GM12864 (cell line): ENCODE results near the gene CREG2.

Experiments used
- DNase-seq: peaks from one replicate; pipeline ENCODE4 v3.0.0-alpha.2; 2011; ENCODE audit warnings: low read depth
- H3K4me3 ChIP-seq: 2 replicates; pipeline ENCODE4 v1.5.1; 2011; ENCODE audit warnings: mild to moderate bottlenecking, low read depth, low read length, control low read depth
- TF ChIP-seq, protein P1 (sequence below): IDR thresholded peaks from 2 replicates; pipeline ENCODE4 v1.5.1; 2011; ENCODE audit warnings: low read depth, mild to moderate bottlenecking, moderate library complexity, low read length, control low read depth, inconsistent platforms; ENCODE audit errors: missing control alignments

Gene CREG2

DNA sequence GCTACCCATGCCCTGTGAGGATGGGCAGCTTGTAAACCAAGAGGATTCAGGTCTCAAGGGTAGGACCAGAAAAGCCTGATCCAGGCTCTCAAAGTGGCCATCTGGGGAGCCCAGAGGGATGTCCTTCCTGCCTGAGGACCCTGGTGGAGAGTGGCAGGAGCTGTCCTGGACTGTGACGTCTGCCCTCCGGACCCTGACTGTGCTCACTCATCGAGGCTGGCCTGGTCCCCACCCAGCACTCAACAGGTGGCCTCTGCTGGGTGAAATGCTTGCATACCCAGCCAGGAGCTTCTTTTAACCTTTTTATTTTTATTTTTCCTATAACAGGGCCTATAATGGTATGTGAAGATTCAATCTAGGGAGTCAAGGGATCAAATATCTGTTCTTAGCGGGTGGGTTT is 24.5 kb downstream of the CREG2 start:
- TF ChIP-seq, protein P1, sequence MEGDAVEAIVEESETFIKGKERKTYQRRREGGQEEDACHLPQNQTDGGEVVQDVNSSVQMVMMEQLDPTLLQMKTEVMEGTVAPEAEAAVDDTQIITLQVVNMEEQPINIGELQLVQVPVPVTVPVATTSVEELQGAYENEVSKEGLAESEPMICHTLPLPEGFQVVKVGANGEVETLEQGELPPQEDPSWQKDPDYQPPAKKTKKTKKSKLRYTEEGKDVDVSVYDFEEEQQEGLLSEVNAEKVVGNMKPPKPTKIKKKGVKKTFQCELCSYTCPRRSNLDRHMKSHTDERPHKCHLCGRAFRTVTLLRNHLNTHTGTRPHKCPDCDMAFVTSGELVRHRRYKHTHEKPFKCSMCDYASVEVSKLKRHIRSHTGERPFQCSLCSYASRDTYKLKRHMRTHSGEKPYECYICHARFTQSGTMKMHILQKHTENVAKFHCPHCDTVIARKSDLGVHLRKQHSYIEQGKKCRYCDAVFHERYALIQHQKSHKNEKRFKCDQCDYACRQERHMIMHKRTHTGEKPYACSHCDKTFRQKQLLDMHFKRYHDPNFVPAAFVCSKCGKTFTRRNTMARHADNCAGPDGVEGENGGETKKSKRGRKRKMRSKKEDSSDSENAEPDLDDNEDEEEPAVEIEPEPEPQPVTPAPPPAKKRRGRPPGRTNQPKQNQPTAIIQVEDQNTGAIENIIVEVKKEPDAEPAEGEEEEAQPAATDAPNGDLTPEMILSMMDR, result no peak
- H3K4me3 ChIP-seq, result no peak overlapping the region

DNA sequence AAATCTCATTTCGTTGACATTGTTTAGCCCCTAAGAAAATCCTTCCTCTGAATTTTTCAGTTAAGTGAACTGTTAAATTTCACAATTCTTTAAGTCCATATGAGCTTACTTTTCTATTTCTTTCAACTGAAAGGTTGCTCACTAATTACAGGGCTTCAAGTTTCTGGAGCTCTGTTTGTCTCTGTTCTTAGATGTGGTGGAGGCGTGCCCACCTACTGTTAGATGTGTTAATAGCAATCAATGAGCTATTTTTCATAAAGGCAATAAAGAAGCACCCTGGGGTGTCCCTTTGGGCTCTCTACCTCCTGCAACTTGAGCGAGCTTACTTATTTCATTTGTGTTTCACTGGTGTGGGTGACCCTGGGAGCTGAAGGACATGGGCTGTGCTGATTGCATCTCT is 25.0 kb downstream of the CREG2 start:
- TF ChIP-seq, protein P1, result no peak
- DNase-seq, result no peak
- no peak overlapping the region for H3K4me3 ChIP-seq

More for the DNA sequence above, 24.5 kb downstream of the CREG2 start:
- DNase-seq, result no peak

DNA sequence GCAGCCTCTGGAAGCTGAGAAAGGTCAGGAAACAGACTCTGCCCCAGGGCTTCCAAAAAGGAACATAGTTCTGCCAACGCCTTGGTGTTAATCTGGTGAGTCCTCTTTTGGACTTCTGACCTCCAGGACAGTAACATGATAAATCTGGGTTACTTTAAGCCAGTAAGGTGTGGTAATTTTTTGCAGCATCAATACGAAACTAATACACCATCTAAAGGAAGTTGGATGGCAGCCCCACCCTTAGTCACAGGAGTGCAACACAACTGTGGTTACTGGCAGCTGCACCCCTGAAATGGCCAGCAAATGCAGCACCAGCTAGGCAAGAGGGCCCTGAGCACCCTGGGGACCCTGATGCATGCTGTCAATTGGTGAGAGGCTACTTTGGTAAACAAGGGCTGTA is 25.8 kb downstream of the CREG2 start:
- peak; percentile 24 for DNase-seq
- TF ChIP-seq, protein P1, result no peak
- H3K4me3 ChIP-seq, result no peak overlapping the region

DNA sequence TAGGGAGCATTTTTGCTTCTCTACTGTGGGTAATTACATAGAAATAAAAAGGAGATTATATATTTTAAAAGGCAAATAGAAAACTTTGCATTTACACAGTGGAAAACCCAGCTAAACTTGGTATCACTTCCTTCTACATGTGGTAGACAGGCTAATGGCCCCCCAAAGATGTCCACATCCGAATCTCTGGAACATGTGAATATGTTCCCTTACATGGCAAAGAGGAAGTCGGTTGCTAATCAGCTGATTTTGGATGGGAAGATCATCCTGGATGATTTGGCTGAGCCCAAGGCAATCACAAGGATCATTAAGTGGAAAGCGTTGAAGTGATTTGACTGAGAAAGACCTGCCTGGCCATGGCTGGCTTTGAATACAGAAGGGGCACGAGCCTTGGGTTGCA is 26.2 kb downstream of the CREG2 start:
- TF ChIP-seq, protein P1, result no peak
- no peak for DNase-seq
- H3K4me3 ChIP-seq, result no peak overlapping the region

DNA sequence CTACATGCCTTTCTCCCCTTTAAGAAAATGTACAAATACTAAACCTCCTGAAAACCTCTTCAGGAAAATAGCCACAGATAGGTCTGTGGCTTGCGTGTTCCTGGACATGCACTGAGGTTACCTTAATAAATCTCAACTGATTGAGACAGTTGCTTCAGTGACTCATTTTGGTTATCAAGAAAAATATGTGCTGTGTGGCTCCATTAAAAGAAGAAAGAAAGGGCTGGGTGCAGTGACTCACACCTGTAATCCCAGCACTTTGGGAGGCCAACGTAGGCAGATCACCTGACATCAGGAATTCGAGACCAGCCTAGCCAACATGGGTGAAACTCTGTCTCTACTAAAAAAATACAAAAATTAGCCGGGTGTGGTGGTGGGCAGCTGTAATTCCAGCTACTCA is 27.1 kb downstream of the CREG2 start:
- no peak overlapping the region for H3K4me3 ChIP-seq
- TF ChIP-seq, protein P1, result no peak
- no peak for DNase-seq

DNA sequence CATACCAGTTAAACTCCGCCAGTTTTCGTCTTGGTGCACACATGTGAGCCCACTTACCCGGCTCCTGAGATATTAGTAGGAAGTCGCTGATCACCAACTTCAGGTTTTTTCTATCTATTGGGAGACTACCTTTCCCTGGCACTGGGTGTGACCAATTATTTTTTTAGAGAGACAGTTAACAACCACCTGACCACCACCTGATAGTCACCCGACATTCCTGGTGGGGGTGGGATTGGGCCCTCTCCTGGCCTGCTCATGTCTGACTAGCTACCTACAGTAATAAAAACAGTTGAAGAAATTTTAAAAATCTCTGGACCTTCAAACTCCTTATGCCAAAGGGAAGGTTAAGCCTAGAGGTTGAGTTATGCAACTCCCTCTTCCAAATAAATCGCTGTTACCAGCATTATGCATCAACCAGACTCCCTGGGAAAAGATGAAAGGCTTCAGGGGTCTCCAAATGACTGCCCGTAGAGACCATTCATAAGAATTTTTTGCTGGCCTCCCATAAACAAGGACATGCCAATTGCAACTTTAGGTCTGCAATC is 27.8 kb downstream of the CREG2 start:
- TF ChIP-seq, protein P1, result no peak
- DNase-seq, result no peak
- H3K4me3 ChIP-seq, result no peak overlapping the region

DNA sequence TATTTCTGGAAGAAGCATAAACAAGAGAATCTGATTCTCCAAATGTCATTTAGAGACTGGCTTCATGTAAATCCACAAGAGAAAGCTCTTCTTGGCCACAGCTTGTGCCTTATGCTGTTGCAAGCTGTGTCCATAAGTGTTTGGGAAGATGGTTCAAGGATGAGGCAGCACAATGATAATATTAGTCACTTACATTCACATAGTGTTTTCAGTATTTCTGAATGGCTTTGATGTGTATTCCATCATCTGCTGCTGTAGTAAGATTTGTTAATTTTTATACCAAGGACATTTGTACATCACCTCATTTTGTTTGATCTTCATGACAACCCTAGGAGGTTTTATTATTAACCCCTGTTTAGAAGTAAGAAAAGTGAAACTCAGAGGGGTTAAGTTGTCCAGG is 29.9 kb downstream of the CREG2 start:
- no peak for DNase-seq
- TF ChIP-seq, protein P1, result no peak
- H3K4me3 ChIP-seq, result no peak overlapping the region
